Nephron progenitor cell (in vitro differentiated cells): ENCODE data around the gene RNF213.
A peak's percentile ranks its signal among the peaks of the same experiment; 100 is the strongest.

Source experiments
- DNase-seq: peaks from one replicate; pipeline ENCODE4 v3.0.0; 2021
- H3K27ac Mint-ChIP-seq: 2 replicates; pipeline ENCODE4 v1.8.0; 2021; ENCODE audit warnings: mild to moderate bottlenecking, moderate library complexity, mixed read lengths
- H3K27me3 Mint-ChIP-seq: 2 replicates; pipeline ENCODE4 v1.8.0; 2021; ENCODE audit warnings: mild to moderate bottlenecking, low read depth, mixed read lengths; ENCODE audit not compliant: poor library complexity
- H3K36me3 Mint-ChIP-seq: 2 replicates; pipeline ENCODE4 v1.8.0; 2021; ENCODE audit warnings: low read depth, mixed read lengths
- H3K4me1 Mint-ChIP-seq: 2 replicates; pipeline ENCODE4 v1.8.0; 2021; ENCODE audit warnings: mixed read lengths
- H3K4me3 Mint-ChIP-seq: 2 replicates; pipeline ENCODE4 v1.8.0; 2021; ENCODE audit warnings: mild to moderate bottlenecking, moderate library complexity, mixed read lengths
- H3K9me3 Mint-ChIP-seq: 2 replicates; pipeline ENCODE4 v1.8.0; 2021; ENCODE audit warnings: mild to moderate bottlenecking, moderate library complexity, mixed read lengths
- CTCF ChIP-seq: fragments of 200-600 bp; sonication (generic); IDR thresholded peaks from 2 replicates; pipeline ENCODE4 v1.5.0; 2021; ENCODE audit warnings: antibody characterized with exemption

The RNF213 gene

GRCh38 chr17:80287038-80287437 is 26.4 kb downstream of the RNF213 start:
- Mint-ChIP-seq H3K36me3 (peaks cover 19% of the 10 kb centered on the region), H3K27me3 (peaks cover 6% of the 10 kb centered on the region), H3K9me3 (no peaks in the 10 kb centered on the region), H3K4me1 (peaks cover 44% of the 10 kb centered on the region), H3K4me3 (no peak overlapping the region), H3K27ac (peak overlapping the region; percentile 93)
- TF ChIP-seq CTCF, result no peak
- DNase-seq, result no peak

- Mint-ChIP-seq H3K36me3 (peaks cover 19% of the 10 kb centered on the region), H3K27ac (peak overlapping the region; percentile 93), H3K4me3 (no peak overlapping the region), H3K27me3 (peaks cover 3% of the 10 kb centered on the region), H3K4me1 (peaks cover 52% of the 10 kb centered on the region), H3K9me3 (no peaks in the 10 kb centered on the region)
- no peak for DNase-seq
- no peak for TF ChIP-seq CTCF
Observed at GRCh38 chr17:80287806-80288567, 27.3 kb downstream of the RNF213 start.

GRCh38 chr17:80289616-80290015 is 29.0 kb downstream of the RNF213 start:
- Mint-ChIP-seq H3K36me3 (peaks cover 19% of the 10 kb centered on the region), H3K9me3 (no peaks in the 10 kb centered on the region), H3K27me3 (peaks cover 3% of the 10 kb centered on the region), H3K4me1 (peaks cover 57% of the 10 kb centered on the region), H3K27ac (peak overlapping the region; percentile 60), H3K4me3 (no peak overlapping the region)
- TF ChIP-seq CTCF, result no peak
- no peak for DNase-seq

- H3K4me3 Mint-ChIP-seq, result no peak overlapping the region
- peak overlapping the region; percentile 32 for H3K27ac Mint-ChIP-seq
- no peak for TF ChIP-seq CTCF
- peaks cover 55% of the 10 kb centered on the region for H3K4me1 Mint-ChIP-seq
- peaks cover 3% of the 10 kb centered on the region for H3K27me3 Mint-ChIP-seq
- no peak for DNase-seq
- peaks cover 19% of the 10 kb centered on the region for H3K36me3 Mint-ChIP-seq
- H3K9me3 Mint-ChIP-seq, result no peaks in the 10 kb centered on the region
Observed at GRCh38 chr17:80290156-80290555, 29.5 kb downstream of the RNF213 start.

GRCh38 chr17:80291260-80291659 is 30.6 kb downstream of the RNF213 start:
- Mint-ChIP-seq H3K27me3 (peaks cover 6% of the 10 kb centered on the region), H3K4me3 (no peak overlapping the region), H3K9me3 (no peaks in the 10 kb centered on the region), H3K4me1 (peaks cover 55% of the 10 kb centered on the region), H3K36me3 (peaks cover 19% of the 10 kb centered on the region), H3K27ac (peak overlapping the region; percentile 64)
- DNase-seq, result no peak
- no peak for TF ChIP-seq CTCF
